K562 (cell line): ENCODE measurements around the gene RNF31. TPM values are rescaled to one million over a fixed set of nuclear protein-coding genes. Genes with fewer than 3 reads are reported as not detected.

ENCODE experiments used
- HDAC6 ChIP-seq: IDR thresholded peaks from 2 replicates; pipeline ENCODE4 v1.6.1; 2012; ENCODE audit warnings: low read depth, mild to moderate bottlenecking, control low read depth, inconsistent platforms, low read length, moderate library complexity
- ZNF79 ChIP-seq: fragments of 250-450 bp; sonication (Bioruptor Pico); IDR thresholded peaks from 2 replicates; pipeline ENCODE4 v1.4.0; 2020; ENCODE audit warnings: low read depth, mild to moderate bottlenecking, moderate library complexity
- polyA plus RNA-seq, 8 experiments: library from polyadenylated mRNA; depleted of rRNA in 4 of 8; stranded (reverse) in 5 of 8; unstranded in 3 of 8; fragments of >200 nt; fragmentation: Nextera tagmentation in 2 of 8; fragmentation: Illumina TruSeq in 1 of 8; extraction: Ambion mirVana in 2 of 8; extraction: Trizol in 1 of 8; gene quantifications; 2 replicates each; pipeline versions ENCODE4 v1.2.1 to v1.2.3, GENCODE V29; 2011 to 2014; ENCODE audit warnings: inconsistent platforms in 1 of 8, missing spikeins in 1 of 8
- total RNA-seq, 7 experiments: library from RNA; depleted of rRNA in 6 of 7; stranded (reverse); fragments of >200 nt in 6 of 7; fragmentation: Illumina TruSeq in 2 of 7; extraction: Trizol in 2 of 7; gene quantifications; 2 replicates each; pipeline versions ENCODE4 v1.2.1 to v1.2.3, GENCODE V29; 2011 to 2021; ENCODE audit warnings: low replicate concordance in 1 of 7
- TF ChIP-seq, protein P1 (sequence below), 2 experiments: fragments of 450-650 bp; IDR thresholded peaks; 2 replicates each; pipeline ENCODE4 v1.6.1; 2018; ENCODE audit warnings: mild to moderate bottlenecking in 2 of 2, low read depth in 1 of 2; ENCODE audit not compliant: partially characterized antibody in 2 of 2
- TF ChIP-seq, protein P2 (sequence below): fragments of 450-650 bp; IDR thresholded peaks from 2 replicates; pipeline ENCODE4 v1.6.1; 2017; ENCODE audit warnings: antibody characterized with exemption, mild to moderate bottlenecking

The RNF31 gene
- total and polyA plus RNA-seq, 9 of the 15 experiments (the other 6 are each of a cell fraction or from before 2014, with no cell fraction given) = 3.1 to 47.6 (median 19.1) TPM

DNA sequence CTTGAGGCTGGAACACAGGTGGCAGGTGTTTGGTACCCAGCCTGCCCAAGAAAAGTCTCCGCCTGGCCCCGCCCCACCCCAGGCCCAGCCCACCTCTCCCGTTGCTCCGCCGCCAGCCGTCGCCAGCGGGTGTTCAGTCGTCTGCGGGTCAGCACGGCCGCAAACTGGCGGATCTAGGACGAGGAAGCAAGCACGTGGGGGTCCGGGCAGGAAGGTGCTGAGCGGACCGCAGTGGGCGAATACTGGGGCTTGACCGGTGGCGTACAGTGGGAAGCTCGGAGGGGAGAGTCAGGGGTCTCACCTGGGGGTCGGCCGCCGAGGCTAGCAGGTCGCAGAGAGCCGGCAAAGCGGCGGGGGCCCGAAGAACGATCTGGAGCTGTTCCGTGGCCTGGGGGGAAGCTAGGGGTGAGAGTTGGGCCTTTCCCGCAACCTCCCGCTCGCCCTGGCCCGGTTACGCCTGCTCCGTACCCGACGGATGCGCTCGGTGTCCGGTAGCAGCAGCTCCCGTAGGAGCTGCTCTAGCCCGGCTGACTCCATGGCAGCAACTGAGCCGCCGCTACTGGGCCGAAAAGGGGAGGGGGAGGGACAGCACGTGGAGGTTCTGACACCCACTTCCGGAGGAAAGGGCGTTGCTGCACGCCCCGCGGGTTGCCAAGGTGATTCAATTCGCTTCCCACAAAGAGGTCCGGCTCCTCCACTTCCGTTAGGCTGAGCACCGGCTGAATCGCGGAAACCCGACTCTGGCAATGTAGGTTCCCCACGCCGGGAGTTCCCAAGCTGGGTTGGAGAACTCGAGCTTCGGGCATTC is 41.2 kb downstream of the RNF31 start, which contains the start of gene IPO4 (continued):
- TF ChIP-seq, protein P1, sequence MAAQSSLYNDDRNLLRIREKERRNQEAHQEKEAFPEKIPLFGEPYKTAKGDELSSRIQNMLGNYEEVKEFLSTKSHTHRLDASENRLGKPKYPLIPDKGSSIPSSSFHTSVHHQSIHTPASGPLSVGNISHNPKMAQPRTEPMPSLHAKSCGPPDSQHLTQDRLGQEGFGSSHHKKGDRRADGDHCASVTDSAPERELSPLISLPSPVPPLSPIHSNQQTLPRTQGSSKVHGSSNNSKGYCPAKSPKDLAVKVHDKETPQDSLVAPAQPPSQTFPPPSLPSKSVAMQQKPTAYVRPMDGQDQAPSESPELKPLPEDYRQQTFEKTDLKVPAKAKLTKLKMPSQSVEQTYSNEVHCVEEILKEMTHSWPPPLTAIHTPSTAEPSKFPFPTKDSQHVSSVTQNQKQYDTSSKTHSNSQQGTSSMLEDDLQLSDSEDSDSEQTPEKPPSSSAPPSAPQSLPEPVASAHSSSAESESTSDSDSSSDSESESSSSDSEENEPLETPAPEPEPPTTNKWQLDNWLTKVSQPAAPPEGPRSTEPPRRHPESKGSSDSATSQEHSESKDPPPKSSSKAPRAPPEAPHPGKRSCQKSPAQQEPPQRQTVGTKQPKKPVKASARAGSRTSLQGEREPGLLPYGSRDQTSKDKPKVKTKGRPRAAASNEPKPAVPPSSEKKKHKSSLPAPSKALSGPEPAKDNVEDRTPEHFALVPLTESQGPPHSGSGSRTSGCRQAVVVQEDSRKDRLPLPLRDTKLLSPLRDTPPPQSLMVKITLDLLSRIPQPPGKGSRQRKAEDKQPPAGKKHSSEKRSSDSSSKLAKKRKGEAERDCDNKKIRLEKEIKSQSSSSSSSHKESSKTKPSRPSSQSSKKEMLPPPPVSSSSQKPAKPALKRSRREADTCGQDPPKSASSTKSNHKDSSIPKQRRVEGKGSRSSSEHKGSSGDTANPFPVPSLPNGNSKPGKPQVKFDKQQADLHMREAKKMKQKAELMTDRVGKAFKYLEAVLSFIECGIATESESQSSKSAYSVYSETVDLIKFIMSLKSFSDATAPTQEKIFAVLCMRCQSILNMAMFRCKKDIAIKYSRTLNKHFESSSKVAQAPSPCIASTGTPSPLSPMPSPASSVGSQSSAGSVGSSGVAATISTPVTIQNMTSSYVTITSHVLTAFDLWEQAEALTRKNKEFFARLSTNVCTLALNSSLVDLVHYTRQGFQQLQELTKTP (IDR thresholded peaks at IDR 0.05; ENCODE audit: low read depth in 1 of 2, partially characterized antibody in 2 of 2) = peak in 1 of 2 experiments; percentile 67
- no peak for TF ChIP-seq ZNF79 (CRISPR knock-in tag)
- TF ChIP-seq, protein P2, sequence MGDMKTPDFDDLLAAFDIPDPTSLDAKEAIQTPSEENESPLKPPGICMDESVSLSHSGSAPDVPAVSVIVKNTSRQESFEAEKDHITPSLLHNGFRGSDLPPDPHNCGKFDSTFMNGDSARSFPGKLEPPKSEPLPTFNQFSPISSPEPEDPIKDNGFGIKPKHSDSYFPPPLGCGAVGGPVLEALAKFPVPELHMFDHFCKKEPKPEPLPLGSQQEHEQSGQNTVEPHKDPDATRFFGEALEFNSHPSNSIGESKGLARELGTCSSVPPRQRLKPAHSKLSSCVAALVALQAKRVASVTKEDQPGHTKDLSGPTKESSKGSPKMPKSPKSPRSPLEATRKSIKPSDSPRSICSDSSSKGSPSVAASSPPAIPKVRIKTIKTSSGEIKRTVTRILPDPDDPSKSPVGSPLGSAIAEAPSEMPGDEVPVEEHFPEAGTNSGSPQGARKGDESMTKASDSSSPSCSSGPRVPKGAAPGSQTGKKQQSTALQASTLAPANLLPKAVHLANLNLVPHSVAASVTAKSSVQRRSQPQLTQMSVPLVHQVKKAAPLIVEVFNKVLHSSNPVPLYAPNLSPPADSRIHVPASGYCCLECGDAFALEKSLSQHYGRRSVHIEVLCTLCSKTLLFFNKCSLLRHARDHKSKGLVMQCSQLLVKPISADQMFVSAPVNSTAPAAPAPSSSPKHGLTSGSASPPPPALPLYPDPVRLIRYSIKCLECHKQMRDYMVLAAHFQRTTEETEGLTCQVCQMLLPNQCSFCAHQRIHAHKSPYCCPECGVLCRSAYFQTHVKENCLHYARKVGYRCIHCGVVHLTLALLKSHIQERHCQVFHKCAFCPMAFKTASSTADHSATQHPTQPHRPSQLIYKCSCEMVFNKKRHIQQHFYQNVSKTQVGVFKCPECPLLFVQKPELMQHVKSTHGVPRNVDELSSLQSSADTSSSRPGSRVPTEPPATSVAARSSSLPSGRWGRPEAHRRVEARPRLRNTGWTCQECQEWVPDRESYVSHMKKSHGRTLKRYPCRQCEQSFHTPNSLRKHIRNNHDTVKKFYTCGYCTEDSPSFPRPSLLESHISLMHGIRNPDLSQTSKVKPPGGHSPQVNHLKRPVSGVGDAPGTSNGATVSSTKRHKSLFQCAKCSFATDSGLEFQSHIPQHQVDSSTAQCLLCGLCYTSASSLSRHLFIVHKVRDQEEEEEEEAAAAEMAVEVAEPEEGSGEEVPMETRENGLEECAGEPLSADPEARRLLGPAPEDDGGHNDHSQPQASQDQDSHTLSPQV = no peak
- TF ChIP-seq HDAC6 = no peak
